NK-92 (cell line): ENCODE measurements around the gene ZNF554.

ENCODE experiments used
- DNase-seq: peaks from one replicate; lab custom pipeline; 2025; ENCODE audit not compliant: unreplicated experiment; lab: John Stamatoyannopoulos, UW

Gene ZNF554

GRCh38 chr19:2824129-2824528 lies 4.5 kb downstream of the ZNF554 start:
- DNase-seq: no peak

DNA sequence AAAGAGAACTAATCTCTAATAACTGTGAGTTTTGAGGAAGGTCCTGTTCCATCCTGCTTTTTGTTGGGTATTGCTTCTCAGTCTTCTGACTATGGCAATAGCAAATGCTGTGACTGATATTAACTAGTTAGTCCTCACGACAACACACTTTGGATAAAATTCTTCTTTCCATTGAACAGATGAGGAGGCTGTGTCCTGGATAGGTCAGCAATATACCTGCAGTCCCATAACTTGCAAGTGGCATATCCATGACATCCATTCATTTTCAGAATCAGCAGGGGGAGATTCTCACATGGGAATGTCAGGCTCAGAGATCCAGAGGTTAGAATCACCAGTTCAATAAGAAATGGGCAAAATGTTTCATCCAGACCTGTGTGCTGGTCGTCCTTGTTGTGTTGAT lies 7.4 kb downstream of the ZNF554 start:
- no peak for DNase-seq

GRCh38 chr19:2827840-2828489 lies 8.3 kb downstream of the ZNF554 start:
- no peak for DNase-seq

DNA sequence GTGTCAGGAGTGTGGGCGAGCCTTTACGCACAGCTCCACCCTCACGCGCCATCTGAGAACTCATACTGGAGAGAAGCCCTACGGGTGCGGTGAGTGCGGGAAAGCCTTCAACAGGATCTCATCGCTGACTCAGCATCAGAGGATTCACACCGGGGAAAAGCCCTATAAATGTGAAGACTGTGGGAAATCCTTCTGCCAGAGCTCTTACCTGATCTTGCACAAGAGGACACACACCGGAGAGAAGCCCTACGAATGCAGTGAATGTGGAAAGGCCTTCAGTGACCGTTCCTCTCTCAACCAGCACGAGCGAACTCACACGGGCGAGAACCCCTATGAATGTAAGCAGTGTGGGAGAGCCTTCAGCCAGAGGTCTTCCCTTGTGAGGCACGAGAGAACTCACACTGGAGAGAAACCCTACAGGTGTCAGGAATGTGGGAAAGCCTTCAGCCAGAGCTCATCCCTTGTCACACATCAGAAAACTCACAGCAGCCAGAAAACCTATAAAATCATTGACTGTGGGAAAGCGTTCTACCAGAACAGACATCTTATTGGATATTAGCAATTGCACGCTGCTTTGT lies 14.7 kb downstream of the ZNF554 start:
- DNase-seq: no peak

- DNase-seq: no peak
These were observed 17.8 kb downstream of the ZNF554 start for GRCh38 chr19:2837430-2837829.

GRCh38 chr19:2840794-2841791 lies 21.4 kb downstream of the ZNF554 start, which contains the start of gene ZNF555:
TSS of gene ZNF555 (plus strand) at chr19:2841475. CDS start at chr19:2841573, 98 bp downstream.
- peak; percentile 92 for DNase-seq

- no peak for DNase-seq
These were observed 22.3 kb downstream of the ZNF554 start for GRCh38 chr19:2841855-2842574.

GRCh38 chr19:2845107-2845506 lies 25.4 kb downstream of the ZNF554 start:
- no peak for DNase-seq

DNA sequence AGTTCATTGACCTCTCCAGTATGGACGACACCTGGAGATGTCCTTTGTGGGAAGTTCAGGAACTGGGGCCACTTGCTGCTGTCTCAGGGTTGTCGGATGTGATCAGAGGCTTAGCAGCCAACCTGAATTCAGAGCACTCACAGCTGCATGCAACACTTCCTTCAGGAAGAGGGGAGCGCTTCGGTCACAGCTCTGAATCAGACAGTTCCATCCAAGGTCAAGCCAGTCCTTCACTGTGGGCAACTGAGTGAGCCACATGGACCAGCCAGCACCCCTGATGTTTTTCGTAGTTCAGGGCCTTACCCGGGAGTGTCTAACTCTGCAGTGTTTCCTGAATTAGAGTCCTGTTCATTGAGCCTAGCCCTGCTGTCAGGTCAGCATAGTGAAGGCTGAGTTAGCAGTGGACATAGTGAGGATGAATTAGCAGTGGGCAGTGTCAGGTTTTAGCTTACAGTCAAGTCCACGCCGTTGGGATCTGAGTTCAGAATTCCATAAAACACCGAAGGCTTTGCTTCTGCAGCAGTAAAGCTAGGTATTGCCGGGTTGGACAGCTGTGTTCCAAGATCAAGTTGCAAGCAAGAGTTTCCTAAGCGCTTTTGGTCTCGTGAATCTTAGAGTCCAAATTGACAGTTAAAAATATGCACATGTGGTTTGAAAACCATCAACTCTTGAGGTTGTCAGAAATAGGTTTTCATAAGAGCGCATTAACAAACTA lies 26.7 kb downstream of the ZNF554 start:
- no peak for DNase-seq

- no peak for DNase-seq
These were observed 27.8 kb downstream of the ZNF554 start for GRCh38 chr19:2847507-2847906.

- DNase-seq: no peak
These were observed 28.9 kb downstream of the ZNF554 start for GRCh38 chr19:2848616-2849015.

GRCh38 chr19:2850256-2850925 lies 30.7 kb downstream of the ZNF554 start:
- DNase-seq: no peak

DNA sequence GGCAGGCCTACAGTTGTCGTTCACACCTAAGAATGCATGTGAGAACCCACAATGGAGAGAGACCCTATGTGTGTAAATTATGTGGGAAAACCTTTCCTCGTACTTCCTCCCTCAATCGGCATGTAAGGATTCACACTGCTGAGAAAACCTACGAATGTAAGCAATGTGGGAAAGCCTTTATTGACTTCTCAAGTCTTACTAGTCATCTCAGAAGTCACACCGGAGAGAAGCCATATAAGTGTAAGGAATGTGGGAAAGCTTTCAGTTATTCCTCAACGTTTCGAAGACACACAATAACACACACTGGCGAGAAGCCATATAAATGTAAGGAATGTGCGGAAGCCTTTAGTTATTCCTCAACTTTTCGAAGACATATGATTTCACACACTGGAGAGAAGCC lies 32.9 kb downstream of the ZNF554 start:
- DNase-seq: no peak

DNA sequence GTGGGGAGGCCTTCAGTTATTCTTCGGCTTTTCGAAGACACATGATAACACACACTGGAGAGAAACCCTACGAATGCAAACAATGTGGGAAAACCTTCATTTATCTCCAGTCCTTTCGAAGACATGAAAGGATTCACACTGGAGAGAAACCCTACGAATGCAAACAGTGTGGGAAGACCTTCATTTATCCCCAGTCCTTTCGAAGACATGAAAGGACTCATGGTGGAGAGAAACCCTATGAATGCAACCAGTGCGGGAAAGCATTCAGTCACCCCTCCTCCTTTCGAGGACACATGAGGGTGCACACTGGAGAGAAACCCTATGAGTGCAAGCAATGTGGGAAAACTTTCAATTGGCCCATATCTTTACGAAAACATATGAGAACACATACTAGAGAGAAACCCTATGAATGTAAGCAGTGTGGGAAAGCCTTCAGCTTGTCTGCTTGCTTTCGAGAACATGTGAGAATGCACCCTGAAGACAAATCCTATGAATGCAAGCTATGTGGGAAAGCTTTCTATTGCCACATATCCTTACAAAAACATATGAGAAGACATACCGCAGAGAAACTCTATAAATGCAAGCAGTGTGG lies 33.4 kb downstream of the ZNF554 start:
- no peak for DNase-seq

- DNase-seq: no peak
These were observed 35.2 kb downstream of the ZNF554 start for GRCh38 chr19:2854849-2855248.

GRCh38 chr19:2856457-2857050 lies 36.9 kb downstream of the ZNF554 start:
- DNase-seq: no peak

DNA sequence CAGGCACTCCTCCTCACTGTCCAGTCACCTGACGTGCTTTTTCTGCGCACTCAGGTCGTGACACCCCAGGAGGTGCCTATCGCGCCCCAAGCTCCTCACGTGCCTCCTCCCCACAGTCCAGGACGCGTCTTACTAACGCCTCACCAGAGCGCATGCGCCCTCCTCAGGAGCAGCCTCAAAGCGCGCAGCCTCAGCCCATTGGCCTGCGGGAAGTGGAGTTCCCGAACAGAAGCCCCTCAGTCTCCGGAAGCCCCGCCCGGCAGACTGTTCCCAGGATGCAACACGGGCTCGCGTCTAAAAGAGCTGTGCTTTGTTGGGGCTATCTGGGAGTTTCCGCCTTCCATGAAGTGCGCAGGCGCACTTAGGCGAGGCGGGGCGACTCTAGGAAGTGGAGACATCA lies 39.2 kb downstream of the ZNF554 start:
- DNase-seq: no peak

- no peak for DNase-seq
These were observed 44.1 kb downstream of the ZNF554 start for GRCh38 chr19:2863816-2864215.
